Esophagus squamous epithelium (tissue), 4 donors: ENCODE data around the gene VSX2.

Source experiments
- POLR2A ChIP-seq, 4 donors: fragments of 450-650 bp; IDR thresholded peaks; one replicate each; pipeline ENCODE4 v1.6.1; 2017; ENCODE audit warnings: antibody characterized with exemption in 4 of 4, mild to moderate bottlenecking in 4 of 4, moderate library complexity in 3 of 4
- TF ChIP-seq, protein P1 (sequence below), 6 experiments: fragments of 450-650 bp in 4 of 6; fragments of 200-600 bp in 2 of 6; sonication (generic) in 2 of 6; IDR thresholded peaks; one replicate each; pipeline ENCODE4 v1.5.1; 2016 to 2019; ENCODE audit warnings: antibody characterized with exemption in 6 of 6, mild to moderate bottlenecking in 4 of 6, moderate library complexity in 4 of 6

DNA sequence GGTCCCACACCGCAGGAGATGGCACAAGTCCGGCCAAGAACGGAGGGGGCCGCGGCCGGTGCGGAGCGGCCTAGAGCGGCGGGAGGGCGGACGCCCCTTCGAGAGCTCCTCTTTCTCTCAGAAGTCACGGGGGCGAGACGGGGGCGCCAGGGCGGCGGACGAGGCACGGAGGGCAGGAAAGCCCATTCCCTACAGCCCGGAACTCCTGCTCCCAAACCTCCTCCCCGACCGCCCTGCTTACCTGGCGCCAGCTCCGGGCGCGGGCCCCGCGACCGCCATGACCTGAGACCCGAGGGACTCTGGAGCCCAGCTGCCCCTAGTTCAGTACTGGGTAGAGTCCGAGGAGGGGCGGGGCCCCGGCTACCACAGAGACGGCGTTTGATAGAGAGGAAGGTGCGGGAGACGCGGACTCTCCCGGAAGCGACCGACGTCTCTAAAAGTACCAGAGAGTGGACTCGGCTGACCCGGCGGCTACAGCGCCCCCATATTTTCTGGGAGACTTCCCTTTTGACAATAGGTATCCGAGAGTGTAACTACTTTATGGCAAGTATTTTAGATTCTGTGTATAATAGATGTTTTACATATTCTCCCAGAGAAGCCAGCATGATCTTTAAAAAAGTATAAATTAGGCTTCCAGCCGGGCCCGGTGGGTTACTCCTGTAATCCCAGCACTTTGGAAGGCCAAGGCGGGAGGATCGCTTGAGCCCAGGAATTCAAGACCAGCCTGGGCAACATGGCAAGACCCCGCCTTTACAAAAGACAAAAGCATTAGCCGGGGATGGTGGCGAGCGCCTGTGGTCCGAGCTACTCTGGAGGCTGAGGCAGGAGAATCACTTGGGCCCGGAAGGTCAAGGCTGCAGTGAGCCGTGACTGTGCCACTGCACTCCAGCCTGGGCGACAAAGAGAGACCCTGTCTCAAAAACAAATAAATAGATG is 63.7 kb downstream of the VSX2 start, which contains the start of gene ABCD4:
- TF ChIP-seq, protein P1, sequence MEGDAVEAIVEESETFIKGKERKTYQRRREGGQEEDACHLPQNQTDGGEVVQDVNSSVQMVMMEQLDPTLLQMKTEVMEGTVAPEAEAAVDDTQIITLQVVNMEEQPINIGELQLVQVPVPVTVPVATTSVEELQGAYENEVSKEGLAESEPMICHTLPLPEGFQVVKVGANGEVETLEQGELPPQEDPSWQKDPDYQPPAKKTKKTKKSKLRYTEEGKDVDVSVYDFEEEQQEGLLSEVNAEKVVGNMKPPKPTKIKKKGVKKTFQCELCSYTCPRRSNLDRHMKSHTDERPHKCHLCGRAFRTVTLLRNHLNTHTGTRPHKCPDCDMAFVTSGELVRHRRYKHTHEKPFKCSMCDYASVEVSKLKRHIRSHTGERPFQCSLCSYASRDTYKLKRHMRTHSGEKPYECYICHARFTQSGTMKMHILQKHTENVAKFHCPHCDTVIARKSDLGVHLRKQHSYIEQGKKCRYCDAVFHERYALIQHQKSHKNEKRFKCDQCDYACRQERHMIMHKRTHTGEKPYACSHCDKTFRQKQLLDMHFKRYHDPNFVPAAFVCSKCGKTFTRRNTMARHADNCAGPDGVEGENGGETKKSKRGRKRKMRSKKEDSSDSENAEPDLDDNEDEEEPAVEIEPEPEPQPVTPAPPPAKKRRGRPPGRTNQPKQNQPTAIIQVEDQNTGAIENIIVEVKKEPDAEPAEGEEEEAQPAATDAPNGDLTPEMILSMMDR (IDR thresholded peaks at IDR 0.05), result peak in 3 of 6 experiments; percentile 5 to 68 (median 60)
- peak in 2 of 4 donors; percentile 62 to 63 for TF ChIP-seq POLR2A (IDR thresholded peaks at IDR 0.05)
